ENCODE measurements around the gene CEBPA. TPM values are rescaled to one million over a fixed set of nuclear protein-coding genes. Genes with fewer than 3 reads are reported as not detected.

Gene CEBPA
- total and polyA plus RNA-seq, 2 donors (not counting 1 experiment from before 2014, with no cell fraction given) = 0.17 TPM; not detected in 1

DNA sequence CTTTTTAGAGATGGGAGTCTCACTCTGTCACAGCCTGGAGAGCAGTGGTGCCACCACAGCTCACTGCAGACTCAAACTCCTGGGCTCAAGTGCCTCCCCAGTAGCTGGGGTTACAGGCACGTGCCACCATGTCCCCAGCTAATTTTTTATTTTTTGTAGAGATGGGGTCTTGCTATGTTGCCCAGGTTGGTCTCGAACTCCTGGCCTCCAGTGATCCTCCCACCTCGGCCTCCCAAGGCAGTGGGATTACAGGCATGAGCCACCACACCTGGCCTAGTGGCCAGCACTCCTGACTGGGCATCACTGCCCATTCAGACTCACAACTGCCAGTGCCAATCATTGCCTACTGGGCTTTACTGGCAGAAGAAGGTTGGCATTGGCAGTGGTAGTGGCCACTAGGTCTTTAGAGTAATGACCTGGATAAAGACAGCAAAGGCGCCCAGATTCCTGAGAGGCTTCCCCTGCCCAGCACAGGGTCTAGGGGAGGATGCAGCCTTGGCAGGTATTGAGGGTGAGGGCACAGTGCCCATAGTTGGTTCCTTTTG, 49.8 kb downstream of the CEBPA start:
- no peak for DNase-seq (ENCODE audit: low read depth in 2 of 2)
- H3K9ac ChIP-seq (ENCODE audit: insufficient read depth, low read length) = no peak overlapping the region
- H3K27me3 ChIP-seq (ENCODE audit: control insufficient read depth, insufficient read depth, low read length) = no peaks in the 10 kb centered on the region
- H3K27ac ChIP-seq (ENCODE audit: insufficient read depth, low read length) = no peak overlapping the region
- TF ChIP-seq, protein P1, sequence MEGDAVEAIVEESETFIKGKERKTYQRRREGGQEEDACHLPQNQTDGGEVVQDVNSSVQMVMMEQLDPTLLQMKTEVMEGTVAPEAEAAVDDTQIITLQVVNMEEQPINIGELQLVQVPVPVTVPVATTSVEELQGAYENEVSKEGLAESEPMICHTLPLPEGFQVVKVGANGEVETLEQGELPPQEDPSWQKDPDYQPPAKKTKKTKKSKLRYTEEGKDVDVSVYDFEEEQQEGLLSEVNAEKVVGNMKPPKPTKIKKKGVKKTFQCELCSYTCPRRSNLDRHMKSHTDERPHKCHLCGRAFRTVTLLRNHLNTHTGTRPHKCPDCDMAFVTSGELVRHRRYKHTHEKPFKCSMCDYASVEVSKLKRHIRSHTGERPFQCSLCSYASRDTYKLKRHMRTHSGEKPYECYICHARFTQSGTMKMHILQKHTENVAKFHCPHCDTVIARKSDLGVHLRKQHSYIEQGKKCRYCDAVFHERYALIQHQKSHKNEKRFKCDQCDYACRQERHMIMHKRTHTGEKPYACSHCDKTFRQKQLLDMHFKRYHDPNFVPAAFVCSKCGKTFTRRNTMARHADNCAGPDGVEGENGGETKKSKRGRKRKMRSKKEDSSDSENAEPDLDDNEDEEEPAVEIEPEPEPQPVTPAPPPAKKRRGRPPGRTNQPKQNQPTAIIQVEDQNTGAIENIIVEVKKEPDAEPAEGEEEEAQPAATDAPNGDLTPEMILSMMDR (conservative IDR thresholded peaks at IDR 0.05 in 1 of 2, IDR thresholded peaks at IDR 0.05 in 1 of 2; ENCODE audit: low read depth in 1 of 2, low read length in 2 of 2) = no peak
- no peak for TF ChIP-seq EZH2 (IDR thresholded peaks at IDR 0.05; ENCODE audit: low read length, missing control alignments)
- no peaks in the 10 kb centered on the region for H3K4me1 ChIP-seq (ENCODE audit: control insufficient read depth, extremely low read depth, insufficient read depth, low read length)
- H4K20me1 ChIP-seq (ENCODE audit: control insufficient read depth, extremely low read depth, insufficient read depth, low read length) = no peaks in the 10 kb centered on the region
- H2AFZ ChIP-seq (ENCODE audit: low read length) = no peak overlapping the region
- H3K79me2 ChIP-seq (ENCODE audit: control insufficient read depth, insufficient read depth, low read length) = no peaks in the 10 kb centered on the region
- H3K36me3 ChIP-seq (ENCODE audit: control insufficient read depth, insufficient read depth, low read length) = no peaks in the 10 kb centered on the region
- H3K9me3 ChIP-seq (ENCODE audit: control insufficient read depth, insufficient read depth, low read depth, low read length) = no peaks in the 10 kb centered on the region
- no peak overlapping the region for H3K4me3 ChIP-seq (replicated peaks in 1 of 4; ENCODE audit: control extremely low read depth in 1 of 4, insufficient read depth in 1 of 4, low read depth in 3 of 4, low read length in 4 of 4)
- no peak overlapping the region for H3K4me2 ChIP-seq (ENCODE audit: extremely low read depth, insufficient read depth, low read length)

DNA sequence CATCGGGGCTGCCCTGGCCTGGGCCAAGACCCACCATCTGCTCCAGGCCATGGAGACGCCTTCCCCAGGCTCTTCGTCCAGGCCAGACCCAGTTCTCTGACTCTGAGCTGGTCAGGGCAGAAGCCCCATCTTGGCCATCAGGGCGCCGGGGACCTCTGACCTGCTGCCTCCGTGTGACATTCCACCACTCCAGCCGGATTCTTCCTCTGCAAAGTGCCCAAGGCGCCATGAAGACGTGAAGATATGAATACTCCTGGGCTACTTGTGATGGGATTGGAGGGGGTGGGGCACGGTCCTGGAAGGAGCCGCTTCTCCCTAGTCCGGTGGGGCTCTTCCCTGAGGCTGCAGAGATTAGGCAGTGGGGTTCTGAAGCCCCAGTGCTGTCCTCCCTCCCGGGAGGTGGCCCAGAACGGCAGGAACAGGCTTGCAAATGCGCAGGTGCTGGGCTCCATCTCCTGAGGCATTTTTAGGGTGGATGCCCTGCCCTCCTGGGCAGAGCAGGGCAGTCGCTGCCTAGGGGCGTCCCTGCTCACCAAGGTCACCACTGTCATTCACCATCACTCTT, 50.7 kb downstream of the CEBPA start:
- Histone ChIP-seq H2AFZ (ENCODE audit: low read length) (no peak overlapping the region), H3K27me3 (ENCODE audit: control insufficient read depth, insufficient read depth, low read length) (no peaks in the 10 kb centered on the region), H3K4me2 (ENCODE audit: extremely low read depth, insufficient read depth, low read length) (no peak overlapping the region), H3K4me3 (replicated peaks in 1 of 4; ENCODE audit: control extremely low read depth in 1 of 4, insufficient read depth in 1 of 4, low read depth in 3 of 4, low read length in 4 of 4) (no peak overlapping the region), H3K79me2 (ENCODE audit: control insufficient read depth, insufficient read depth, low read length) (no peaks in the 10 kb centered on the region), H3K9ac (ENCODE audit: insufficient read depth, low read length) (no peak overlapping the region), H3K36me3 (ENCODE audit: control insufficient read depth, insufficient read depth, low read length) (no peaks in the 10 kb centered on the region), H3K9me3 (ENCODE audit: control insufficient read depth, insufficient read depth, low read depth, low read length) (no peaks in the 10 kb centered on the region), H3K27ac (ENCODE audit: insufficient read depth, low read length) (no peak overlapping the region), H3K4me1 (ENCODE audit: control insufficient read depth, extremely low read depth, insufficient read depth, low read length) (no peaks in the 10 kb centered on the region), H4K20me1 (ENCODE audit: control insufficient read depth, extremely low read depth, insufficient read depth, low read length) (no peaks in the 10 kb centered on the region)
- TF ChIP-seq, protein P1 (conservative IDR thresholded peaks at IDR 0.05 in 1 of 2, IDR thresholded peaks at IDR 0.05 in 1 of 2; ENCODE audit: low read depth in 1 of 2, low read length in 2 of 2) = no peak
- TF ChIP-seq EZH2 (IDR thresholded peaks at IDR 0.05; ENCODE audit: low read length, missing control alignments) = no peak
- no peak for DNase-seq (ENCODE audit: low read depth in 2 of 2)

DNA sequence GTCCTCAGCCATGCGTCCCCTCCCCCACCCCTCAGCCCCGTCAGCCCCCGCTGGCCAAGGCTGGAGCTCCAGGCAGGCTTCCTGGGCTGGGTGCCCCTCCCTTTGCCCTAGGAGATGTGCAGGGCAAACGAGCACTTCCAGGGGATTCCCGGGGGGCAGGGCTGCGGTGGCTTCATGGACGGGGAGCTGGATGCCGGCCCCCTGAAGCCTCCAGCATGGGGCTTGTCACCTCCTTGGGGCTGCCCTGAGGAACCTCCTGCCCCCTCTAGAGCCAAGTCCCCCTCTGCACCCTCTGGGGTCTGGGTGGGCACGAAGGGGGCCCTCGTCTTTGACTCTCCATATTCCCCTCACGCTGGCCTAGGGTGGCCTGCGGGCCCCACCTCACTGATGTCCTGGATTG, 51.3 kb downstream of the CEBPA start:
- TF ChIP-seq, protein P1 (conservative IDR thresholded peaks at IDR 0.05 in 1 of 2, IDR thresholded peaks at IDR 0.05 in 1 of 2; ENCODE audit: low read depth in 1 of 2, low read length in 2 of 2) = no peak
- Histone ChIP-seq H3K4me2 (ENCODE audit: extremely low read depth, insufficient read depth, low read length) (no peak overlapping the region), H3K9ac (ENCODE audit: insufficient read depth, low read length) (no peak overlapping the region), H3K79me2 (ENCODE audit: control insufficient read depth, insufficient read depth, low read length) (no peaks in the 10 kb centered on the region), H2AFZ (ENCODE audit: low read length) (no peak overlapping the region), H3K9me3 (ENCODE audit: control insufficient read depth, insufficient read depth, low read depth, low read length) (no peaks in the 10 kb centered on the region), H3K27ac (ENCODE audit: insufficient read depth, low read length) (no peak overlapping the region), H3K4me3 (replicated peaks in 1 of 4; ENCODE audit: control extremely low read depth in 1 of 4, insufficient read depth in 1 of 4, low read depth in 3 of 4, low read length in 4 of 4) (no peak overlapping the region), H3K4me1 (ENCODE audit: control insufficient read depth, extremely low read depth, insufficient read depth, low read length) (no peaks in the 10 kb centered on the region), H3K36me3 (ENCODE audit: control insufficient read depth, insufficient read depth, low read length) (no peaks in the 10 kb centered on the region), H3K27me3 (ENCODE audit: control insufficient read depth, insufficient read depth, low read length) (no peaks in the 10 kb centered on the region), H4K20me1 (ENCODE audit: control insufficient read depth, extremely low read depth, insufficient read depth, low read length) (no peaks in the 10 kb centered on the region)
- DNase-seq (ENCODE audit: low read depth in 2 of 2) = no peak

Data from fibroblast of lung (primary cell).